GM12878 (cell line): ENCODE measurements around the gene ASMTL. TPM values are rescaled to one million over a fixed set of nuclear protein-coding genes. Genes with fewer than 3 reads are reported as not detected.

Source experiments
- ASH2L ChIP-seq: fragments of 300-600, 200-600 bp; sonication (generic); IDR thresholded peaks from 2 replicates; pipeline ENCODE4 v1.6.1; 2017; ENCODE audit warnings: low read depth, mild to moderate bottlenecking, borderline replicate concordance
- BACH1 ChIP-seq: fragments of 450-650 bp; IDR thresholded peaks from 2 replicates; pipeline ENCODE4 v1.6.1; 2017; ENCODE audit warnings: mild to moderate bottlenecking, borderline replicate concordance
- BHLHE40 ChIP-seq, 2 experiments: fragments of 450-650 bp in 1 of 2; IDR thresholded peaks; 2 replicates each; pipeline ENCODE4 v1.6.1; 2011 to 2017; ENCODE audit warnings: low read depth in 2 of 2, borderline replicate concordance in 1 of 2, improper control_type of control experiment in 1 of 2, low read length in 1 of 2, mild to moderate bottlenecking in 1 of 2
- EED ChIP-seq: sonication (generic); IDR thresholded peaks from 2 replicates; pipeline ENCODE4 v1.6.1; 2016; ENCODE audit warnings: antibody characterized with exemption, low read depth
- FOS ChIP-seq: IDR thresholded peaks from 3 replicates; pipeline ENCODE4 v1.6.1; 2011; ENCODE audit warnings: borderline replicate concordance; ENCODE audit not compliant: insufficient read length; ENCODE audit errors: extremely low read depth
- FOXM1 ChIP-seq: IDR thresholded peaks from 2 replicates; pipeline ENCODE4 v1.6.1; 2012; ENCODE audit warnings: low read depth, mild to moderate bottlenecking, inconsistent platforms, low read length, moderate library complexity
- JUNB ChIP-seq: IDR thresholded peaks from 2 replicates; pipeline ENCODE4 v1.6.1; 2016; ENCODE audit warnings: antibody characterized with exemption, mild to moderate bottlenecking
- MLLT1 ChIP-seq: fragments of 450-650 bp; IDR thresholded peaks from 2 replicates; pipeline ENCODE4 v1.6.1; 2016; ENCODE audit warnings: mild to moderate bottlenecking
- NBN ChIP-seq: fragments of 450-650 bp; IDR thresholded peaks from 2 replicates; pipeline ENCODE4 v1.6.1; 2016
- NRF1 ChIP-seq: conservative IDR thresholded peaks from 2 replicates; pipeline ENCODE4 v1.6.1; 2011; ENCODE audit warnings: mild to moderate bottlenecking, low read depth, low read length, improper control_type of control experiment
- POLR2A ChIP-seq: IDR thresholded peaks from 2 replicates; pipeline ENCODE4 v1.6.1; 2011; ENCODE audit warnings: low read depth, mild to moderate bottlenecking, low read length
- RB1 ChIP-seq: fragments of 450-650 bp; formaldehyde crosslinking; IDR thresholded peaks from 2 replicates; pipeline ENCODE4 v1.6.1; 2017; ENCODE audit warnings: mild to moderate bottlenecking, borderline replicate concordance
- RELA ChIP-seq: fragments of 450-650 bp; IDR thresholded peaks from 2 replicates; pipeline ENCODE4 v1.8.0; 2014; ENCODE audit warnings: borderline replicate concordance; ENCODE audit not compliant: partially characterized antibody
- RELB ChIP-seq: fragments of 450-650 bp; IDR thresholded peaks from 2 replicates; pipeline ENCODE4 v1.6.1; 2017; ENCODE audit warnings: low read depth, mild to moderate bottlenecking, moderate library complexity
- RUNX3 ChIP-seq: IDR thresholded peaks from 2 replicates; pipeline ENCODE4 v1.6.1; 2012; ENCODE audit warnings: low read length, inconsistent platforms
- SMARCA5 ChIP-seq: fragments of 450-650 bp; IDR thresholded peaks from 2 replicates; pipeline ENCODE4 v1.6.1; 2017; ENCODE audit warnings: mild to moderate bottlenecking
- SREBF2 ChIP-seq: IDR thresholded peaks from 2 replicates; pipeline ENCODE4 v1.6.1; 2012; ENCODE audit warnings: mild to moderate bottlenecking, low read length
- STAT1 ChIP-seq: fragments of 450-650 bp; conservative IDR thresholded peaks from 2 replicates; pipeline ENCODE4 v1.6.1; 2014; ENCODE audit warnings: antibody characterized with exemption, mild to moderate bottlenecking
- TAF1 ChIP-seq: IDR thresholded peaks from 2 replicates; pipeline ENCODE4 v1.6.1; 2011; ENCODE audit warnings: mild to moderate bottlenecking, low read depth, low read length, borderline replicate concordance
- TCF12 ChIP-seq: IDR thresholded peaks from 2 replicates; pipeline ENCODE4 v1.6.1; 2011; ENCODE audit warnings: low read depth, mild to moderate bottlenecking, low read length
- ZBTB11 ChIP-seq: fragments of 450-650 bp; formaldehyde crosslinking; IDR thresholded peaks from 2 replicates; pipeline ENCODE4 v1.5.0; 2022; ENCODE audit warnings: mild to moderate bottlenecking, missing genetic modification characterization
- ZNF24 ChIP-seq: fragments of 450-650 bp; IDR thresholded peaks from 2 replicates; pipeline ENCODE4 v1.6.1; 2017; ENCODE audit warnings: antibody characterized with exemption, mild to moderate bottlenecking
- ZNF592 ChIP-seq: fragments of 450-650 bp; IDR thresholded peaks from 2 replicates; pipeline ENCODE4 v1.6.1; 2017; ENCODE audit warnings: mild to moderate bottlenecking, moderate library complexity
- polyA plus RNA-seq, 11 experiments: library from polyadenylated mRNA; depleted of rRNA in 4 of 11; unstranded in 6 of 11; stranded (reverse) in 5 of 11; fragments of >200 nt; fragmentation: Nextera tagmentation in 4 of 11; fragmentation: Illumina TruSeq in 1 of 11; extraction: Ambion mirVana in 4 of 11; extraction: Trizol in 1 of 11; gene quantifications; 1 replicate in 1 of 11; 2 replicates in 10 of 11; pipeline versions ENCODE4 v1.2.1 to v1.2.3, GENCODE V29; 2011 to 2016; ENCODE audit warnings: inconsistent platforms in 2 of 11, missing spikeins in 2 of 11, low read depth in 1 of 11
- total RNA-seq, 4 experiments: library from RNA; depleted of rRNA in 3 of 4; stranded (reverse); fragments of >200 nt in 3 of 4; fragmentation: Illumina TruSeq in 1 of 4; extraction: Trizol in 1 of 4; gene quantifications; 2 replicates each; pipeline versions ENCODE4 v1.2.1 to v1.2.3, GENCODE V29; 2013 to 2021

Gene ASMTL
- total and polyA plus RNA-seq, 10 of the 15 experiments (the other 5 are each of a cell fraction or from before 2014, with no cell fraction given) = 1.6 to 51.9 (median 32.1) TPM

GRCh38 chrX:1453395-1453783 is 680 bp upstream of the ASMTL start (continued):
- TF ChIP-seq ZNF592 = no peak
- no peak for TF ChIP-seq TCF12
- no peak for TF ChIP-seq FOS
- TF ChIP-seq JUNB = no peak
- TF ChIP-seq RB1 = peak; percentile 55; the same call in 1 of the 2 replicates
- TF ChIP-seq SREBF2 = no peak
- TF ChIP-seq BHLHE40 (IDR thresholded peaks at IDR 0.05; ENCODE audit: borderline replicate concordance in 1 of 2, low read depth in 2 of 2, low read length in 1 of 2) = peak; percentile 36 to 66; a peak in 3 of 4 replicates
- no peak for TF ChIP-seq STAT1
- 0 out of 2 replicates have a peak, but pooled peaks have one; percentile 57 for TF ChIP-seq MLLT1
- TF ChIP-seq TAF1 = peak; percentile 52; the same call in 1 of the 2 replicates
- no peak for TF ChIP-seq ZNF24
- TF ChIP-seq POLR2A = peak; percentile 76
- TF ChIP-seq FOXM1 = no peak
- TF ChIP-seq NRF1 = no peak
- peak; percentile 98 for TF ChIP-seq BACH1
- peak; percentile 57 for TF ChIP-seq RUNX3
- peak; percentile 23; the same call in 1 of the 2 replicates for TF ChIP-seq RELB
- TF ChIP-seq ASH2L = no peak
- peak; percentile 68 for TF ChIP-seq RELA
- TF ChIP-seq SMARCA5 = peak; percentile 89; the same call in 1 of the 2 replicates
- no peak for TF ChIP-seq ZBTB11
- TF ChIP-seq NBN = peak; percentile 90
- TF ChIP-seq EED = 0 out of 2 replicates have a peak, but pooled peaks have one; percentile 14
